Upper lobe of left lung (tissue), 6 donors: ENCODE results near the gene TTC36. TPM values are rescaled to one million over a fixed set of nuclear protein-coding genes. Genes with fewer than 3 reads are reported as not detected.
A peak's percentile ranks its signal among the peaks of the same experiment; 100 is the strongest.

ENCODE experiments used
- ATAC-seq, 2 donors: fragments of 200-7000 bp; cut with Tn5 transposase; one replicate each; pipeline ENCODE4 v1.9.1; 2022; ENCODE audit warnings: mild to moderate bottlenecking in 2 of 2, moderate library complexity in 2 of 2; ENCODE audit not compliant: low FRiP score in 2 of 2
- DNase-seq, 2 donors: peaks; one replicate each; pipeline ENCODE4 v3.0.0-alpha.2; 2019 to 2020
- H3K27ac ChIP-seq, 4 donors: fragments of 200-600 bp; sonication (generic); one replicate each; pipeline ENCODE4 v1.5.1; 2016 to 2019
- H3K27me3 ChIP-seq, 4 donors: fragments of 200-600 bp; sonication (generic); one replicate each; pipeline ENCODE4 v1.5.1; 2017 to 2019
- H3K36me3 ChIP-seq, 4 donors: fragments of 200-600 bp; sonication (generic); one replicate each; pipeline ENCODE4 v1.5.1; 2016 to 2019
- H3K4me1 ChIP-seq, 4 donors: fragments of 200-600 bp; sonication (generic); one replicate each; pipeline ENCODE4 v1.5.1; 2018 to 2019
- H3K4me3 ChIP-seq, 4 donors: fragments of 200-600 bp; sonication (generic); one replicate each; pipeline ENCODE4 v1.5.1; 2017 to 2019; ENCODE audit warnings: mild to moderate bottlenecking in 2 of 4, moderate library complexity in 1 of 4
- H3K9me3 ChIP-seq, 4 donors: fragments of 200-600 bp; sonication (generic); one replicate each; pipeline ENCODE4 v1.5.1; 2018 to 2019
- CTCF ChIP-seq, 6 experiments: fragments of 450-650 bp in 4 of 6; fragments of 200-600 bp in 2 of 6; sonication (generic) in 2 of 6; IDR thresholded peaks; one replicate each; pipeline ENCODE4 v1.5.1; 2016 to 2019; ENCODE audit warnings: antibody characterized with exemption in 6 of 6
- EP300 ChIP-seq, 4 donors: sonication (generic); formaldehyde crosslinking; IDR thresholded peaks; one replicate each; pipeline ENCODE4 v1.5.1; 2017; ENCODE audit warnings: antibody characterized with exemption in 4 of 4, control low read depth in 2 of 4
- POLR2A ChIP-seq, 4 donors: fragments of 450-650 bp; IDR thresholded peaks; one replicate each; pipeline ENCODE4 v1.5.1; 2016 to 2017; ENCODE audit warnings: antibody characterized with exemption in 4 of 4, mild to moderate bottlenecking in 2 of 4
- POLR2AphosphoS5 ChIP-seq, 2 donors: sonication (generic); formaldehyde crosslinking; IDR thresholded peaks; one replicate each; pipeline ENCODE4 v1.5.1; 2017; ENCODE audit warnings: antibody characterized with exemption in 2 of 2
- WGBS, 2 donors: methylation state at CpG; one replicate each; pipeline ENCODE4 v1.1.5; 2017 to 2018; 5-methylcytosine and 5-hydroxymethylcytosine counted together
- total RNA-seq, 6 donors: library from RNA; depleted of rRNA in 4 of 6; stranded (reverse); fragments of >200 nt in 4 of 6; gene quantifications; one replicate each; pipeline versions ENCODE4 v1.1.0 to v1.2.1, GENCODE V29; 2016 to 2021
- donor health status: DM: no; HTN: no; CAD: no; lungs with moderate emphysema.
- donor health status: DM: no; HTN: yes; CAD: no; lungs with severe emphysema.

The TTC36 gene
- total RNA-seq, 6 donors from 2014 or later, result 0.34 to 9.4 (median 1.5) TPM; not detected in 2

DNA sequence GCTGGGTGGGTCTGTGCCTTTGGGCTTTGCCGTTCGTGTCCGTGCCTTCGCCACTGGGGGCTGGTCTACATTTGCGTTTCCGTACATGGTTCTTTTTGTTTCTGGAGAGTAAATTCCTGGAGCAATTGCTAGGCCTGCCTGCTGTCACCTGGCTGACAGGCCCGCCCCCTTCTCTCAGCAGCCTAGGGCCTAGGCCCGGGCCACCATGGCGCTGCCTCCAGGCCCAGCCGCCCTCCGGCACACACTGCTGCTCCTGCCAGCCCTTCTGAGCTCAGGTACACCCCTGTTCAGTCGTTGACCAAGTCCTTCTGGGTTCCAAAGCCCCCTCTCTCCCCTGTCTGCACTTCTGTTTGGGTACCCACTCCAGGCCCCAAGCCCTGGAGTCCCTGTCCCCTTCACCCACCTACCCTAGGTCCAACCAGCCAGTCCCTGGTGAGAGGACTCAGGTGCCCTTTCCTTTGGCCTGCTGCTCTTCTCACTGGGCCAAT, 4.4 kb downstream of the TTC36 start:
- Histone ChIP-seq H3K4me1 (peaks cover 20 to 33% (median 29%) of the 10 kb centered on the region in 4 donors), H3K36me3 (peaks cover 0 to 10% (median 0%) of the 10 kb centered on the region in 4 donors), H3K4me3 (peak overlapping the region; percentile 70 to 100 (median 86)), H3K27ac (peak overlapping the region in 3 of 4 donors; percentile 54 to 84 (median 64)), H3K9me3 (no peaks in the 10 kb centered on the region), H3K27me3 (no peaks in the 10 kb centered on the region)
- WGBS, 2 donors, result 23 to 35% methylated on average over 10 to 12 of the region's 12 CpGs
- ATAC-seq, result peak in 1 of 2 donors; percentile 2
- no peak for TF ChIP-seq POLR2A (IDR thresholded peaks at IDR 0.05)
- no peak for TF ChIP-seq CTCF (IDR thresholded peaks at IDR 0.05)
- no peak for TF ChIP-seq EP300 (IDR thresholded peaks at IDR 0.05)
- no peak for TF ChIP-seq POLR2AphosphoS5 (IDR thresholded peaks at IDR 0.05)
- DNase-seq, result peak in 1 of 2 donors; percentile 66

DNA sequence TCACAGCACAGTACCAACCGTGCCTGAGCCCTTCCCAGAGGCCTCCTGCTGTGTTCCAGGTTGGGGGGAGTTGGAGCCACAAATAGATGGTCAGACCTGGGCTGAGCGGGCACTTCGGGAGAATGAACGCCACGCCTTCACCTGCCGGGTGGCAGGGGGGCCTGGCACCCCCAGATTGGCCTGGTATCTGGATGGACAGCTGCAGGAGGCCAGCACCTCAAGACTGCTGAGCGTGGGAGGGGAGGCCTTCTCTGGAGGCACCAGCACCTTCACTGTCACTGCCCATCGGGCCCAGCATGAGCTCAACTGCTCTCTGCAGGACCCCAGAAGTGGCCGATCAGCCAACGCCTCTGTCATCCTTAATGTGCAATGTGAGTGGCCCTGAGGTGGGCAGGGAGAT, 4.8 kb downstream of the TTC36 start:
- TF ChIP-seq POLR2A (IDR thresholded peaks at IDR 0.05), result no peak
- no peak for TF ChIP-seq EP300 (IDR thresholded peaks at IDR 0.05)
- DNase-seq (peak in 1 of 2 donors; percentile 50), ATAC-seq (no peak)
- Histone ChIP-seq H3K27me3 (no peaks in the 10 kb centered on the region), H3K4me1 (peaks cover 17 to 31% (median 26%) of the 10 kb centered on the region in 4 donors), H3K9me3 (no peaks in the 10 kb centered on the region), H3K27ac (peak overlapping the region in 3 of 4 donors; percentile 54 to 84 (median 64)), H3K36me3 (peaks cover 0 to 10% (median 0%) of the 10 kb centered on the region in 4 donors), H3K4me3 (peak overlapping the region in 3 of 4 donors; percentile 70 to 100 (median 93))
- WGBS, 2 donors, result 90 to 94% methylated on average over 2 to 4 of the region's 10 CpGs

DNA sequence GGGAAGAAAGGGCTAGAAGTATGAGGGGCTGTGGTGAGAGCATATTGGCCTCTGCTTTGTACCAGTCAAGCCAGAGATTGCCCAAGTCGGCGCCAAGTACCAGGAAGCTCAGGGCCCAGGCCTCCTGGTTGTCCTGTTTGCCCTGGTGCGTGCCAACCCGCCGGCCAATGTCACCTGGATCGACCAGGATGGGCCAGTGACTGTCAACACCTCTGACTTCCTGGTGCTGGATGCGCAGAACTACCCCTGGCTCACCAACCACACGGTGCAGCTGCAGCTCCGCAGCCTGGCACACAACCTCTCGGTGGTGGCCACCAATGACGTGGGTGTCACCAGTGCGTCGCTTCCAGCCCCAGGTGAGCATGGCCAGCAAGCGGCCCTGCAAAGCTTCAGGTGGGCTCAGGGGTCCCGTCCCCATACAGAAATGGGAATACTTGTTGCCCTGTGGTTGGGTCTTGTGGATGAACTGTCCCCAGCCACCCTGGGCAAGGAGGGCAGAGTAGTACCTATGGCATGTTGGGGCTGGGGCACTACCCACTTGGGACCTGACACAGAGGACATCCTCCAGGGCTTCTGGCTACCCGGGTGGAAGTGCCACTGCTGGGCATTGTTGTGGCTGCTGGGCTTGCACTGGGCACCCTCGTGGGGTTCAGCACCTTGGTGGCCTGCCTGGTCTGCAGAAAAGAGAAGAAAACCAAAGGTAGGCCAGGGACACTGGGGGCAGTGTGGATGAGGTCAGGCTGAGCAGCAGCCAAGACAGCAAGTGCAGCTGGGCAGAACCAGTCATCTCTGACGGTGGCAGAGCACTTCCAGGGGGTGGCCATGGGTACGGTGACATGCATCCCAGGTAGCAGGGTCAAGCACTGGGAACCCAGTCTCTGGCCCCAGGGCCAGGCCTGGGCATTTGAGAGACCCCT, 5.8 kb downstream of the TTC36 start:
- peaks cover 17 to 27% (median 23%) of the 10 kb centered on the region in 4 donors for H3K4me1 ChIP-seq
- peak in 1 of 2 donors; percentile 65 for DNase-seq
- no peaks in the 10 kb centered on the region for H3K9me3 ChIP-seq
- peaks cover 0 to 10% (median 0%) of the 10 kb centered on the region in 4 donors for H3K36me3 ChIP-seq
- 82 to 93% methylated on average over 4 to 10 of the region's 19 CpGs for WGBS, 2 donors
- no peaks in the 10 kb centered on the region for H3K27me3 ChIP-seq
- H3K4me3 ChIP-seq, result no peak overlapping the region
- TF ChIP-seq CTCF (IDR thresholded peaks at IDR 0.05) (no peak), POLR2A (IDR thresholded peaks at IDR 0.05) (no peak), POLR2AphosphoS5 (IDR thresholded peaks at IDR 0.05) (no peak), EP300 (IDR thresholded peaks at IDR 0.05) (no peak)
- peak overlapping the region in 1 of 4 donors; percentile 13 for H3K27ac ChIP-seq
- no peak for ATAC-seq

GRCh38 chr11:118533769-118534729, 6.8 kb downstream of the TTC36 start:
- no peak overlapping the region for H3K4me3 ChIP-seq
- ATAC-seq, result no peak
- H3K27me3 ChIP-seq, result no peaks in the 10 kb centered on the region
- H3K9me3 ChIP-seq, result no peaks in the 10 kb centered on the region
- H3K36me3 ChIP-seq, result peaks cover 0 to 10% (median 0%) of the 10 kb centered on the region in 4 donors
- H3K27ac ChIP-seq, result peak overlapping the region in 2 of 4 donors; percentile 13 to 15
- no peak for TF ChIP-seq POLR2A (IDR thresholded peaks at IDR 0.05)
- no peak for TF ChIP-seq EP300 (IDR thresholded peaks at IDR 0.05)
- no peak for TF ChIP-seq POLR2AphosphoS5 (IDR thresholded peaks at IDR 0.05)
- TF ChIP-seq CTCF (IDR thresholded peaks at IDR 0.05), result no peak
- peaks cover 16 to 26% (median 23%) of the 10 kb centered on the region in 4 donors for H3K4me1 ChIP-seq
- no peak for DNase-seq
- 73 to 83% methylated on average over 5 to 27 of the region's 27 CpGs for WGBS, 2 donors
